A549 treated with CpdA at 1 μM for 4 hours (cell line): ENCODE results near the gene CCDC32. TPM values are rescaled to one million over a fixed set of nuclear protein-coding genes. Genes with fewer than 3 reads are reported as not detected.

Experiments
- total RNA-seq: library from RNA; stranded (reverse); fragments of 200-300 nt; extraction: Qiagen RNA extraction; gene quantifications from 5 replicates; pipeline ENCODE4 v1.2.3, GENCODE V29; 2022; ENCODE audit warnings: low read depth

CCDC32 gene
- 16.4 to 30.1 TPM (median 17.1 TPM) in 5 replicates for total RNA-seq

DNA sequence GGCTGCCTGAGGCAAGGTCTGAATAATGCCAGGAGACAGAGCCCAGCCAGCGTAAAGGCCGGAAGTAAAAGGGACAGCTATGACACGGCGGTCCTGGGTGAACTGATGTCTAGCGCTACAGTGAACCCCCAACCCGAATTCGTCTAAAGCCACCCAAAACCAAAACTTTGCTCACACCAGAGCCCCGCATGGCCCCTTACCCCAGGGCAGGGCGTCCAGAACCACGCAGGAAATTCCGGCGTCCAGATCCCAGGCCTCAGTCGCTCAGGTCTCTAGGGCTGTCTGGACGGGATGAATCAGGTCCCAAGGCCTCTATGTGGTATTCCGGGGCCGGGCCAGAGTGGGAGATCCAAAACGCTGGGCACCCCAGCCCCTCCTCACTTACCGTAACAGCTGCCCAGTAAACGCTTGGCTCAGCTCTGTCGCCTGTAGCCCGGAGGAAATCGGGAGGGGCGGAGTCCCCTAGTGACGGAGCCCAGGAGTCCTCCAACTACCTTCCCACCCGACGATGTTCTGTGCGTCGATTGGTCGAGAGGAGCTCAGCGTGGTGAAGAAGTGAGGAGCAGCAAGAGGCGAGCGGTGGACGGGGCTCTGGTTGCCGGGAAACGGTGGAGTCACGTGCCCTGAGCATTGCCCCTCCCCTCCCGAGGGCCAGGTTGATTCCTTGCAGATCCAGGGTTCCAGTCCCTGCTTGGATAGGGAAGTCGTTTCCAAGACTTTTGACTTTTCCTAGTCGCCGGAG lies at the start of gene CCDC32:
TSS of gene CCDC32 (minus strand) at position 452 of the 742 bp plus-strand sequence. CDS start 2,027 bp downstream, outside the sequence.

GRCh38 chr15:40593588-40594428 lies 29.0 kb upstream of the CCDC32 start, which contains the start of gene KNL1:
Gene KNL1 (plus strand): TSS chr15:40594249. CDS start chr15:40602932, 8,683 bp downstream.

DNA sequence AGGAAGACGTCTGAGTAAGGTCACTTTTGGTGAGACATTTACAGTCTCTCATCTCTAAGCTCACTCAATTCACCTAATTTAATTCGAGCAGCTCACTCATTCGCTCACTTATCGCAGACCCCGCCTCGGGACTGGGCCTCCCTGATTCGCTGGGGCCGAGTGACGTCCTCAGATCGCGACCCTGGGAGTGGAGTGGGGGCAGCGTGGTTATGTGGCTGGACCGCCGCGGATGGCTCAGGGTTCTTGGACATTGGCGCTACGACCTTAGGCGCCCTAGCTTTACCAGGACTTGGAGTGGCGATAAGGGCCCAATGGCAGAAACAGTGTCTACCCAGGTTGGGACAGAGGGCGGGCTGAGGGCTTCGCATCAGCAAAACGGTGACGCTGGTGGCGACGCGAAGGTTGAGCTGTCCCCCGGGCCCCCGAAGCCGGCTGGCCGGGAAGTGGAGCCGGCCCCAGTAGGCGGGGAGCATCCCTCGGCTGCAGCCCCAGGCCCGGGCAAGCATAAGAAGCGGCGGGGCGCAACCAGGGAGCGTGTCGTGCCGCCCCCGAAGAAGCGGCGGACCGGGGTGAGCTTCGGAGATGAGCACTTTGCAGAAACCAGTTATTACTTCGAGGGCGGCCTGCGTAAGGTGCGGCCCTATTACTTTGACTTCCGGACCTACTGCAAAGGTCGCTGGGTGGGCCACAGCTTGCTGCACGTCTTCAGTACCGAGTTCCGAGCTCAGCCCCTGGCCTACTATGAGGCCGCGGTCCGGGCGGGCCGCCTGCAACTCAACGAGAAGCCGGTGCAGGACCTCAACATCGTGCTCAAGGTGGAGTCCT lies 4.5 kb upstream of the CCDC32 start, which contains the start of gene RPUSD2:
TSS of gene RPUSD2 (plus strand) at position 171 of the 825 bp plus-strand sequence. CDS start at position 210, 39 bp downstream.

Other genes starting within 250 kb of the CCDC32 start
- 5.2 to 6.4 TPM (median 6.1 TPM) in 5 replicates for gene INAFM2, start 241.3 kb downstream of the CCDC32 start, total RNA-seq
- gene CCDC9B, start 224.1 kb downstream of the CCDC32 start, total RNA-seq, result 14.7 to 20.5 TPM (median 17.0 TPM) in 5 replicates
- not detected in 5 replicates for gene PHGR1, start 214.0 kb downstream of the CCDC32 start, total RNA-seq
- gene DISP2, start 206.8 kb downstream of the CCDC32 start, total RNA-seq, result 0.64 to 1.7 TPM (median 1.4 TPM) in 5 replicates
- gene KNSTRN, start 182.3 kb downstream of the CCDC32 start, total RNA-seq, result 40.0 to 50.7 TPM (median 45.3 TPM) in 5 replicates
- gene IVD, start 159.2 kb downstream of the CCDC32 start, total RNA-seq, result 12.6 to 14.4 TPM (median 13.2 TPM) in 5 replicates
- 10.5 to 12.7 TPM (median 11.5 TPM) in 5 replicates for gene BAHD1, start 124.1 kb downstream of the CCDC32 start, total RNA-seq
- gene CHST14, start 94.1 kb downstream of the CCDC32 start, total RNA-seq, result 15.1 to 21.7 TPM (median 19.6 TPM) in 5 replicates
- gene RPUSD2, start 4.3 kb upstream of the CCDC32 start, total RNA-seq, result 14.3 to 16.8 TPM (median 15.6 TPM) in 5 replicates
- gene KNL1, start 29.2 kb upstream of the CCDC32 start, total RNA-seq, result 5.0 to 10.1 TPM (median 7.3 TPM) in 5 replicates
- 18.5 to 23.7 TPM (median 18.7 TPM) in 5 replicates for gene RAD51, start 130.1 kb upstream of the CCDC32 start, total RNA-seq
- gene RMDN3, start 190.2 kb upstream of the CCDC32 start, total RNA-seq, result 21.1 to 24.4 TPM (median 22.7 TPM) in 5 replicates
- 5.6 to 8.3 TPM (median 6.7 TPM) in 5 replicates for gene GCHFR, start 199.0 kb upstream of the CCDC32 start, total RNA-seq
- gene C15orf62, start 204.9 kb upstream of the CCDC32 start, total RNA-seq, result 0.07 to 0.17 TPM (median 0.13 TPM) in 4 of 5 replicates, not detected in the other
- 16.1 to 19.6 TPM (median 17.7 TPM) in 5 replicates for gene ZFYVE19, start 242.0 kb upstream of the CCDC32 start, total RNA-seq
- 20.7 to 30.0 TPM (median 23.8 TPM) in 5 replicates for gene DNAJC17, start 242.4 kb upstream of the CCDC32 start, total RNA-seq